ENCODE data around the gene GPR83.

GPR83 gene

DNA sequence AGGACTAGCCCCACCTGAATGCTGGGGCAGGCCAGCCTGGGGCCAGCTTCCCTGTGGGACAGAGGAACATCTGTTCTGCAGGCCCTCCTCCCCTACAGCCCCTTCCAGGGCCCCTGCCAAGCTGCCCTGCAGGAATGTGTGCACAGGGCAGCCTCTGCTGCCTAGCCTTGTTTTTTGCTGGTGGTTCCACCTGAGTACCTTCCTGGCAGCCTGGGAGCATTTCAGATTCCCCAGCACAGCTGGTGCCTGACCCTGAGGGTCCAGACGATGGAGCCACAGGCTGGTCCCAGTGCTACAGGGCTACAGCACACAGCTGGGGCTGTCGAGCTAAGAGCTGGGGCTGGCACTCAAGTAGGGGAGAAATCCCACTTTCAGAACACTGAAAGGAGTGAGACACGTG is 22.3 kb upstream of the GPR83 start:
- Histone ChIP-seq H3K4me2 (ENCODE audit: low read depth, low read length, poor library complexity, severe bottlenecking) (no peak overlapping the region), H3K9me3 (ENCODE audit: insufficient read depth, low read depth, low read length) (no peaks in the 10 kb centered on the region), H4K20me1 (ENCODE audit: insufficient read depth, low read length, poor library complexity, severe bottlenecking) (no peaks in the 10 kb centered on the region), H3K27me3 (ENCODE audit: insufficient read depth, low read length, poor library complexity, severe bottlenecking) (no peaks in the 10 kb centered on the region), H2AFZ (ENCODE audit: low read length) (no peak overlapping the region), H3K9me2 (replicated peaks; ENCODE audit: low read depth, low read length) (no peaks in the 10 kb centered on the region), H3K4me3 (ENCODE audit: low read length, poor library complexity, severe bottlenecking) (no peak overlapping the region), H3K9ac (ENCODE audit: low read depth, low read length, poor library complexity, severe bottlenecking) (no peak overlapping the region), H3K4me1 (ENCODE audit: insufficient read depth, low read length, poor library complexity, severe bottlenecking) (no peaks in the 10 kb centered on the region), H3K79me2 (ENCODE audit: insufficient read depth, low read length) (peaks cover 5% of the 10 kb centered on the region; the same call in 1 of the 2 replicates), H3K36me3 (ENCODE audit: insufficient read depth, low read length) (peaks cover 71% of the 10 kb centered on the region; the same call in 1 of the 2 replicates), H3F3A (ENCODE audit: low read depth) (no peaks in the 10 kb centered on the region)
- TF ChIP-seq, protein P1, sequence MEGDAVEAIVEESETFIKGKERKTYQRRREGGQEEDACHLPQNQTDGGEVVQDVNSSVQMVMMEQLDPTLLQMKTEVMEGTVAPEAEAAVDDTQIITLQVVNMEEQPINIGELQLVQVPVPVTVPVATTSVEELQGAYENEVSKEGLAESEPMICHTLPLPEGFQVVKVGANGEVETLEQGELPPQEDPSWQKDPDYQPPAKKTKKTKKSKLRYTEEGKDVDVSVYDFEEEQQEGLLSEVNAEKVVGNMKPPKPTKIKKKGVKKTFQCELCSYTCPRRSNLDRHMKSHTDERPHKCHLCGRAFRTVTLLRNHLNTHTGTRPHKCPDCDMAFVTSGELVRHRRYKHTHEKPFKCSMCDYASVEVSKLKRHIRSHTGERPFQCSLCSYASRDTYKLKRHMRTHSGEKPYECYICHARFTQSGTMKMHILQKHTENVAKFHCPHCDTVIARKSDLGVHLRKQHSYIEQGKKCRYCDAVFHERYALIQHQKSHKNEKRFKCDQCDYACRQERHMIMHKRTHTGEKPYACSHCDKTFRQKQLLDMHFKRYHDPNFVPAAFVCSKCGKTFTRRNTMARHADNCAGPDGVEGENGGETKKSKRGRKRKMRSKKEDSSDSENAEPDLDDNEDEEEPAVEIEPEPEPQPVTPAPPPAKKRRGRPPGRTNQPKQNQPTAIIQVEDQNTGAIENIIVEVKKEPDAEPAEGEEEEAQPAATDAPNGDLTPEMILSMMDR (conservative IDR thresholded peaks at IDR 0.05; ENCODE audit: low read length): no peak
- no peak for TF ChIP-seq EZH2phosphoT487 (IDR thresholded peaks at IDR 0.05; ENCODE audit: borderline replicate concordance)

DNA sequence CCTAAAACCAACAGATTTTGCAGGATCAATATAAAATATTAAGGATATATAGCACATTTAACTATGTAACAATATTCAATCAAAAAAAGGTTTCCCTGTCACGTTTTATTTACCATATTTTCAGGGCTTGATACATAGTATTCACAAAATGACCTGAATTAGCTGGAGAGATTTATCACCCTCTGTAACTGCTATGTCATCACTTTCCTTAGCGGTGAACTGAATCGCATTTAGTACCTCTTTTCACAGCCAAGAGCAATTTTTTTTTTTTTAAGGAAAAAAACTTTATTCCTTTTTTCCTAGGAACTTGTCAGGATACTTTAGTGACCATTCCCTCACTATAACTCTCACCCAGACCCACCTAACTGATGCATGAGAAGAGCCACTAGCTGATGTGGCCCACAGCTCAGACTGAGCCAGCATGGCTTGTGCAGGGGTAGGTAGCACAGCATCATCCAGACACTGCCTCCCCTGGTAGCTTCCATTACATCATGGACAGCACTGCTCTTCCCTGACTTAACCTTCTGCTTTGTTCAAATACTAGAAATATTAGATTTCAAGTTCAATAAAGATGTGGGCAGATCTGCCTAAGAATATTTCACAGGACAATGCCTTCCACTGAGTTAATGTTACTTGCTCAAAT is 17.0 kb upstream of the GPR83 start:
- Histone ChIP-seq H3K4me3 (ENCODE audit: low read length, poor library complexity, severe bottlenecking) (no peak overlapping the region), H3K4me1 (ENCODE audit: insufficient read depth, low read length, poor library complexity, severe bottlenecking) (no peaks in the 10 kb centered on the region), H2AFZ (ENCODE audit: low read length) (no peak overlapping the region), H3F3A (ENCODE audit: low read depth) (no peaks in the 10 kb centered on the region), H3K36me3 (ENCODE audit: insufficient read depth, low read length) (peaks cover 40% of the 10 kb centered on the region; the same call in 1 of the 2 replicates), H4K20me1 (ENCODE audit: insufficient read depth, low read length, poor library complexity, severe bottlenecking) (no peaks in the 10 kb centered on the region), H3K79me2 (ENCODE audit: insufficient read depth, low read length) (no peaks in the 10 kb centered on the region), H3K9me3 (ENCODE audit: insufficient read depth, low read depth, low read length) (no peaks in the 10 kb centered on the region), H3K27me3 (ENCODE audit: insufficient read depth, low read length, poor library complexity, severe bottlenecking) (no peaks in the 10 kb centered on the region), H3K9ac (ENCODE audit: low read depth, low read length, poor library complexity, severe bottlenecking) (no peak overlapping the region), H3K9me2 (replicated peaks; ENCODE audit: low read depth, low read length) (no peaks in the 10 kb centered on the region), H3K4me2 (ENCODE audit: low read depth, low read length, poor library complexity, severe bottlenecking) (no peak overlapping the region)
- TF ChIP-seq EZH2phosphoT487 (IDR thresholded peaks at IDR 0.05; ENCODE audit: borderline replicate concordance): no peak
- TF ChIP-seq, protein P1 (conservative IDR thresholded peaks at IDR 0.05; ENCODE audit: low read length): no peak

DNA sequence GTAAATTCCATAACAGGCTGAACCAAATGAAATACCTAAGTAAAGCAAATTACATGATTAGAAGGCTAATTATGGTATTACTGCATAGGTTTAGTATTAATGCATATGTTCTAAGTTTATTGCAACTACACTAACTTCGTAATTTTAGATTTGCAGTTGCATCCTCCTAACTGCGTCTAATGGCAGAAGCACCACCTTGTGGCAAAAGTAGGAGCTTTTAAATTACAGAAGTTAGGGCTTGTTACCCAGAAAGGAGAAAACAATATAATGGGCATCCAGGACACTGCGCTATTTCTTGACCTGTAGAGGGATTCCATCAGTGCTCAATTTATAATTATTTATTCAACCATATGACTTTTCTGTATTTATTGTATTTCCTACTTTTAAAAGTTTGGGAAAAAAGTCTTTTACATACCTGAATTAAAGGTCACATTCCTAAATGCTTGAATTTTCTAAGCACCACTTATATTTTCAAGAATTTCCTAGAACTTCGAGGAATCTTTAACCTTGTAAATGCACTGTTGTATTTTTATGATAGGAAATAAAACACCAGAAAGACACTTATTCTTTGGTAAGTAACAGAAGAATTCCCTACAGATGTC is 16.3 kb upstream of the GPR83 start:
- Histone ChIP-seq H3K4me2 (ENCODE audit: low read depth, low read length, poor library complexity, severe bottlenecking) (no peak overlapping the region), H3K9ac (ENCODE audit: low read depth, low read length, poor library complexity, severe bottlenecking) (no peak overlapping the region), H3K4me3 (ENCODE audit: low read length, poor library complexity, severe bottlenecking) (no peak overlapping the region), H3K4me1 (ENCODE audit: insufficient read depth, low read length, poor library complexity, severe bottlenecking) (no peaks in the 10 kb centered on the region), H3F3A (ENCODE audit: low read depth) (no peaks in the 10 kb centered on the region), H2AFZ (ENCODE audit: low read length) (no peak overlapping the region), H3K9me2 (replicated peaks; ENCODE audit: low read depth, low read length) (no peaks in the 10 kb centered on the region), H3K36me3 (ENCODE audit: insufficient read depth, low read length) (peaks cover 36% of the 10 kb centered on the region; the same call in 1 of the 2 replicates), H3K79me2 (ENCODE audit: insufficient read depth, low read length) (no peaks in the 10 kb centered on the region), H3K27me3 (ENCODE audit: insufficient read depth, low read length, poor library complexity, severe bottlenecking) (no peaks in the 10 kb centered on the region), H3K9me3 (ENCODE audit: insufficient read depth, low read depth, low read length) (no peaks in the 10 kb centered on the region), H4K20me1 (ENCODE audit: insufficient read depth, low read length, poor library complexity, severe bottlenecking) (no peaks in the 10 kb centered on the region)
- TF ChIP-seq EZH2phosphoT487 (IDR thresholded peaks at IDR 0.05; ENCODE audit: borderline replicate concordance): no peak
- TF ChIP-seq, protein P1 (conservative IDR thresholded peaks at IDR 0.05; ENCODE audit: low read length): peak; percentile 61

Data from Loucy (cell line).